ENCODE results near the gene CCDC141. TPM values are rescaled to one million over a fixed set of nuclear protein-coding genes. Genes with fewer than 3 reads are reported as not detected.

The CCDC141 gene
- total RNA-seq, 4 donors from 2014 or later = 1.1 to 11.6 (median 5.0) TPM

DNA sequence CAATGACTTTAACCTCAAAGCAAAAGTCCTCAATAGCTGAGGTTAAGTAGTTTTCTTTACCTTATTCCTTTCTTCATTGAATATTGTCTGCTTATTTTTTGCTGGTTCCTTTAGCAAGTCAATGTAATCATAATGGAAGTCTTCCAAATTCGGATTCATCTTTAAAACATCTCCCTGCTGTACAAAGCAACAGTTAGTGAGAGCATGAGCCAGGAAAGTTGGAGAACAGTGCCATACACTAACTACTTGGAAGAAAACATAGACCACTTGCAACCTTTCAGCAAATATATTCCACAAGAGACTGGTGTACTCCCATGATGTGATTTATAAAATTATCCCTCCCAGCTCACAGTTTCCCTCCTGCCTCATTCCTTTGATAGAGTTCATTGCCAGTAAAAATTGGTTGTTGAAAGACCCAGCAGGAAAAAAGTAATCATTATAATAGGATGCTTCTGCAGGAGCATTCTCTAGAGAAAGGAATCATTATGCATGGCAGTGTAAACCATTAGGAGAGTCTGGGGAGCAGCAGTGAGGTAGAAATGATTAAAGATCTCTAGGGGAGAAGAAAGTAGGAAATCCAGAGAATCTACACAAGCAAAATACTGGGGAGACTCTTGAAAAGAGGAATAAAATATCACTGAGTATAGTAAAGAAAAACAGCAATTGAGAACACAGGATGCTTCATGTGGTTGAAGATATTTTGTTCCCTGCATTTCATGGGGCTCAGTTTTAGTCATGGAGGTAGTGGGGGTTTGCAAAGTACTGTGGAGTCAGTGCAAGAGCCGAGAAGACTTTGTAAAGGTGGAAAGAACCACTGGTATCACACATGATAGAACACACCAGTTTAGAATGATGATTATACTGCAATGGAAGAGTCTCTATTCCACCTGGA lies 204.1 kb downstream of the CCDC141 start:
- no peaks in the 10 kb centered on the region for H3K4me1 ChIP-seq
- peak overlapping the region in 1 of 4 donors; percentile 13 for H3K27ac ChIP-seq
- TF ChIP-seq POLR2A (IDR thresholded peaks at IDR 0.05) = no peak
- TF ChIP-seq, protein P1, sequence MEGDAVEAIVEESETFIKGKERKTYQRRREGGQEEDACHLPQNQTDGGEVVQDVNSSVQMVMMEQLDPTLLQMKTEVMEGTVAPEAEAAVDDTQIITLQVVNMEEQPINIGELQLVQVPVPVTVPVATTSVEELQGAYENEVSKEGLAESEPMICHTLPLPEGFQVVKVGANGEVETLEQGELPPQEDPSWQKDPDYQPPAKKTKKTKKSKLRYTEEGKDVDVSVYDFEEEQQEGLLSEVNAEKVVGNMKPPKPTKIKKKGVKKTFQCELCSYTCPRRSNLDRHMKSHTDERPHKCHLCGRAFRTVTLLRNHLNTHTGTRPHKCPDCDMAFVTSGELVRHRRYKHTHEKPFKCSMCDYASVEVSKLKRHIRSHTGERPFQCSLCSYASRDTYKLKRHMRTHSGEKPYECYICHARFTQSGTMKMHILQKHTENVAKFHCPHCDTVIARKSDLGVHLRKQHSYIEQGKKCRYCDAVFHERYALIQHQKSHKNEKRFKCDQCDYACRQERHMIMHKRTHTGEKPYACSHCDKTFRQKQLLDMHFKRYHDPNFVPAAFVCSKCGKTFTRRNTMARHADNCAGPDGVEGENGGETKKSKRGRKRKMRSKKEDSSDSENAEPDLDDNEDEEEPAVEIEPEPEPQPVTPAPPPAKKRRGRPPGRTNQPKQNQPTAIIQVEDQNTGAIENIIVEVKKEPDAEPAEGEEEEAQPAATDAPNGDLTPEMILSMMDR (IDR thresholded peaks at IDR 0.05) = no peak
- DNase-seq = no peak
- H3K36me3 ChIP-seq = no peaks in the 10 kb centered on the region
- no peak overlapping the region for H3K4me3 ChIP-seq
- H3K9me3 ChIP-seq = no peaks in the 10 kb centered on the region
- no peaks in the 10 kb centered on the region for H3K27me3 ChIP-seq

- Histone ChIP-seq H3K4me1 (no peaks in the 10 kb centered on the region), H3K4me3 (no peak overlapping the region), H3K27ac (no peak overlapping the region), H3K27me3 (no peaks in the 10 kb centered on the region), H3K36me3 (no peaks in the 10 kb centered on the region), H3K9me3 (no peaks in the 10 kb centered on the region)
- DNase-seq = no peak
- TF ChIP-seq, protein P1 (IDR thresholded peaks at IDR 0.05) = no peak
- no peak for TF ChIP-seq POLR2A (IDR thresholded peaks at IDR 0.05)
Measured at GRCh38 chr2:178844701-178845100, 205.2 kb downstream of the CCDC141 start.

DNA sequence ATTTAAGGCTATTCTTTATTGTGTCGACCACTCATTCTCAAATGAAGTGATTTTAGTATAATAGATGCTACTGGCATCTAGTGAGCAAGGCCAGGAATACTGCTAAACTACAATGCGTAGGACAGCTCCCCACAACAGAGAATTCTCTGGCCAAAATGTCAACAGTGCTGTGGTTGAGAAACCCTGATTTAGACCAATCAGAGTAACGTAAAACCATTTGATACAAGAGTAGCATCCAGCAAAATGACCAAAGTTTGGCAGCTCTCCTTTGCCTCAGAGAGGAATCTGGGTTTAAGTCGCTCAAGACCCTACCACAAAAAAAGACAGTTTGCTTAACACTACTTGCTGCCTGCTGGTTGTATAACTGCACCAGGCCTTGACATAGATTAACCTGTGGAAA lies 205.7 kb downstream of the CCDC141 start:
- TF ChIP-seq, protein P1 (IDR thresholded peaks at IDR 0.05) = no peak
- no peak for TF ChIP-seq POLR2A (IDR thresholded peaks at IDR 0.05)
- H3K4me3 ChIP-seq = no peak overlapping the region
- no peaks in the 10 kb centered on the region for H3K27me3 ChIP-seq
- DNase-seq = no peak
- H3K36me3 ChIP-seq = no peaks in the 10 kb centered on the region
- no peaks in the 10 kb centered on the region for H3K4me1 ChIP-seq
- no peaks in the 10 kb centered on the region for H3K9me3 ChIP-seq
- H3K27ac ChIP-seq = no peak overlapping the region

- H3K36me3 ChIP-seq = no peaks in the 10 kb centered on the region
- TF ChIP-seq POLR2A (IDR thresholded peaks at IDR 0.05) = no peak
- TF ChIP-seq, protein P1 (IDR thresholded peaks at IDR 0.05) = no peak
- H3K4me1 ChIP-seq = no peaks in the 10 kb centered on the region
Measured at GRCh38 chr2:178843697-178844096, 206.2 kb downstream of the CCDC141 start.

DNA sequence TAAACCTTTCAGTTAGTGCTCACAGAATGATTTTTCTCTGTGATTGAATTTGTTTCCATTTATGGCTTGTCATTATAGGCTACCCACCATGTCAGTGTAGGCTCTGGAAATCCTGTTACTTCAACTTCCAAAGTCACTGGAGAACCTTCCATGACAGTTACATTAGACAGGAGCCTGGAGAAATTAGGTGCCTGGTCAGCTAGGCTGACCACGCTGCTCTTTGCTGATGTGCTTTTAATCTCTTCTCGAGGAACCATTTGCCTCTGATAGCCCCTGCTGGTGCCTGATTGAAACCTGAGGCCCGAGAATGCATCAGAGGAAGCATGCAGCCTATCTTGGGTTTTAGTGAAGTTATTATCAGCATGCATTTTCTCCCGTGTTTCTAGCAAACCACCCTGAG lies 213.1 kb downstream of the CCDC141 start:
- Histone ChIP-seq H3K9me3 (no peaks in the 10 kb centered on the region), H3K36me3 (no peaks in the 10 kb centered on the region), H3K4me1 (no peaks in the 10 kb centered on the region), H3K27me3 (no peaks in the 10 kb centered on the region), H3K27ac (no peak overlapping the region), H3K4me3 (no peak overlapping the region)
- DNase-seq = no peak
- no peak for TF ChIP-seq POLR2A (IDR thresholded peaks at IDR 0.05)
- TF ChIP-seq, protein P1 (IDR thresholded peaks at IDR 0.05) = no peak

More at GRCh38 chr2:178843697-178844096, 206.2 kb downstream of the CCDC141 start:
- no peaks in the 10 kb centered on the region for H3K27me3 ChIP-seq
- no peak overlapping the region for H3K4me3 ChIP-seq
- no peak for DNase-seq
- no peaks in the 10 kb centered on the region for H3K9me3 ChIP-seq
- H3K27ac ChIP-seq = no peak overlapping the region

All from Peyer's patch (tissue), 4 donors.